SU-DHL-6 (cell line): ENCODE results near the gene GPR162.

ENCODE experiments used
- CTCF ChIP-seq: fragments of 200-600 bp; sonication (generic); IDR thresholded peaks from one replicate; pipeline ENCODE4 v1.5.1; 2017; ENCODE audit warnings: antibody characterized with exemption, mild to moderate bottlenecking, low read length, moderate library complexity; ENCODE audit not compliant: insufficient read depth, poor library complexity, severe bottlenecking
- EZH2phosphoT487 ChIP-seq: fragments of 200-600 bp; sonication (generic), shearing (Covaris generic); conservative IDR thresholded peaks from 2 replicates; pipeline ENCODE4 v1.6.1; 2018; ENCODE audit warnings: mild to moderate bottlenecking, antibody characterized with exemption, low read length, moderate library complexity, mixed read lengths

- TF ChIP-seq CTCF: no peak
- no peak for TF ChIP-seq EZH2phosphoT487
Observed at GRCh38 chr12:6817098-6817497, 4.5 kb upstream of the GPR162 start.
